Osteoblast (primary cell): ENCODE measurements around the gene ZNF8. TPM values are rescaled to one million over a fixed set of nuclear protein-coding genes. Genes with fewer than 3 reads are reported as not detected.

Experiments used
- DNase-seq: peaks from one replicate; pipeline ENCODE4 v3.0.0; 2011; ENCODE audit warnings: low spot score, mixed read lengths; ENCODE audit not compliant: insufficient read length; ENCODE audit errors: missing footprints
- H2AFZ ChIP-seq: 2 replicates; pipeline ENCODE4 v1.6.0; 2011; ENCODE audit warnings: mild to moderate bottlenecking, low read length
- H3K27ac ChIP-seq: 2 replicates; pipeline ENCODE4 v1.5.1; 2011; ENCODE audit warnings: mild to moderate bottlenecking, low read depth, low read length, moderate library complexity
- H3K27me3 ChIP-seq: 2 replicates; pipeline ENCODE4 v1.6.0; 2012; ENCODE audit warnings: mild to moderate bottlenecking, control low read depth, inconsistent platforms, low read length, moderate library complexity; ENCODE audit not compliant: insufficient read depth
- H3K36me3 ChIP-seq: 2 replicates; pipeline ENCODE4 v1.5.1; 2011; ENCODE audit warnings: mild to moderate bottlenecking, low read length, control low read depth, moderate library complexity; ENCODE audit not compliant: insufficient read depth
- H3K4me1 ChIP-seq: 2 replicates; pipeline ENCODE4 v1.5.1; 2011; ENCODE audit warnings: mild to moderate bottlenecking, low read length, control low read depth, moderate library complexity; ENCODE audit not compliant: insufficient read depth
- H3K4me2 ChIP-seq: 2 replicates; pipeline ENCODE4 v1.6.0; 2011; ENCODE audit warnings: mild to moderate bottlenecking, low read length; ENCODE audit not compliant: insufficient read depth
- H3K4me3 ChIP-seq: fragments of 200-600 bp; sonication (generic); 3 replicates; pipeline ENCODE4 v1.5.1; 2012; ENCODE audit warnings: mild to moderate bottlenecking, low read length, inconsistent platforms; ENCODE audit not compliant: insufficient read depth
- H3K79me2 ChIP-seq: 2 replicates; pipeline ENCODE4 v1.6.0; 2012; ENCODE audit warnings: mild to moderate bottlenecking, low read length, control low read depth, inconsistent platforms; ENCODE audit not compliant: insufficient read depth
- H3K9me3 ChIP-seq: 2 replicates; pipeline ENCODE4 v1.5.1; 2011; ENCODE audit warnings: low read depth, low read length, control low read depth
- H4K20me1 ChIP-seq: 2 replicates; pipeline ENCODE4 v1.6.0; 2012; ENCODE audit warnings: mild to moderate bottlenecking, low read length, control low read depth; ENCODE audit not compliant: insufficient read depth
- total RNA-seq: library from RNA; depleted of rRNA; stranded (reverse); fragments of >200 nt; gene quantifications from 2 replicates; pipeline ENCODE4 v1.2.3, GENCODE V29; 2012
- TF ChIP-seq, protein P1 (sequence below): IDR thresholded peaks from 2 replicates; pipeline ENCODE4 v1.5.1; 2011; ENCODE audit warnings: mild to moderate bottlenecking, low read depth, low read length, moderate library complexity; ENCODE audit errors: extremely low read depth

ZNF8 gene
- total RNA-seq, 1 donor: 8.7 TPM

DNA sequence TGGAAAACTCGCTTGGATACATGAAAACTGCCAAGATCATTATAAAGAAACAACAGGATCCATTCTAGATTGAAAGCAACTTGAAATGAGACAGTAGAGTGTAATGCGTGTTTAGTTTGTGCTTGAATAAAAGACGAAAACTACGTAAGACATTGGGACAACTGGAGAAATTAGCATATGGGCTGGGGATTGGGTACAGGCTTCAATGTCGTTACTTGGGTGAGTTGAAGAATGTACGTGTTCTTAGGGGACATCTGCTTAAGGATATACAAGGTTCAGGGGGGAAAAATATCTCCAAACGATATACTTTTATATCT, 26.0 kb downstream of the ZNF8 start:
- H3K4me3 ChIP-seq: peak overlapping the region; percentile 96
- TF ChIP-seq, protein P1, sequence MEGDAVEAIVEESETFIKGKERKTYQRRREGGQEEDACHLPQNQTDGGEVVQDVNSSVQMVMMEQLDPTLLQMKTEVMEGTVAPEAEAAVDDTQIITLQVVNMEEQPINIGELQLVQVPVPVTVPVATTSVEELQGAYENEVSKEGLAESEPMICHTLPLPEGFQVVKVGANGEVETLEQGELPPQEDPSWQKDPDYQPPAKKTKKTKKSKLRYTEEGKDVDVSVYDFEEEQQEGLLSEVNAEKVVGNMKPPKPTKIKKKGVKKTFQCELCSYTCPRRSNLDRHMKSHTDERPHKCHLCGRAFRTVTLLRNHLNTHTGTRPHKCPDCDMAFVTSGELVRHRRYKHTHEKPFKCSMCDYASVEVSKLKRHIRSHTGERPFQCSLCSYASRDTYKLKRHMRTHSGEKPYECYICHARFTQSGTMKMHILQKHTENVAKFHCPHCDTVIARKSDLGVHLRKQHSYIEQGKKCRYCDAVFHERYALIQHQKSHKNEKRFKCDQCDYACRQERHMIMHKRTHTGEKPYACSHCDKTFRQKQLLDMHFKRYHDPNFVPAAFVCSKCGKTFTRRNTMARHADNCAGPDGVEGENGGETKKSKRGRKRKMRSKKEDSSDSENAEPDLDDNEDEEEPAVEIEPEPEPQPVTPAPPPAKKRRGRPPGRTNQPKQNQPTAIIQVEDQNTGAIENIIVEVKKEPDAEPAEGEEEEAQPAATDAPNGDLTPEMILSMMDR: no peak
- H3K9me3 ChIP-seq: no peaks in the 10 kb centered on the region
- no peaks in the 10 kb centered on the region for H3K27me3 ChIP-seq
- peaks cover 52% of the 10 kb centered on the region for H3K79me2 ChIP-seq
- H3K27ac ChIP-seq: peak overlapping the region; percentile 94
- H2AFZ ChIP-seq: peak overlapping the region; percentile 72
- H4K20me1 ChIP-seq: peaks cover 13% of the 10 kb centered on the region
- H3K4me1 ChIP-seq: peaks cover 14% of the 10 kb centered on the region
- peak overlapping the region; percentile 82 for H3K4me2 ChIP-seq
- H3K36me3 ChIP-seq: peaks cover 40% of the 10 kb centered on the region
- no peak for DNase-seq

DNA sequence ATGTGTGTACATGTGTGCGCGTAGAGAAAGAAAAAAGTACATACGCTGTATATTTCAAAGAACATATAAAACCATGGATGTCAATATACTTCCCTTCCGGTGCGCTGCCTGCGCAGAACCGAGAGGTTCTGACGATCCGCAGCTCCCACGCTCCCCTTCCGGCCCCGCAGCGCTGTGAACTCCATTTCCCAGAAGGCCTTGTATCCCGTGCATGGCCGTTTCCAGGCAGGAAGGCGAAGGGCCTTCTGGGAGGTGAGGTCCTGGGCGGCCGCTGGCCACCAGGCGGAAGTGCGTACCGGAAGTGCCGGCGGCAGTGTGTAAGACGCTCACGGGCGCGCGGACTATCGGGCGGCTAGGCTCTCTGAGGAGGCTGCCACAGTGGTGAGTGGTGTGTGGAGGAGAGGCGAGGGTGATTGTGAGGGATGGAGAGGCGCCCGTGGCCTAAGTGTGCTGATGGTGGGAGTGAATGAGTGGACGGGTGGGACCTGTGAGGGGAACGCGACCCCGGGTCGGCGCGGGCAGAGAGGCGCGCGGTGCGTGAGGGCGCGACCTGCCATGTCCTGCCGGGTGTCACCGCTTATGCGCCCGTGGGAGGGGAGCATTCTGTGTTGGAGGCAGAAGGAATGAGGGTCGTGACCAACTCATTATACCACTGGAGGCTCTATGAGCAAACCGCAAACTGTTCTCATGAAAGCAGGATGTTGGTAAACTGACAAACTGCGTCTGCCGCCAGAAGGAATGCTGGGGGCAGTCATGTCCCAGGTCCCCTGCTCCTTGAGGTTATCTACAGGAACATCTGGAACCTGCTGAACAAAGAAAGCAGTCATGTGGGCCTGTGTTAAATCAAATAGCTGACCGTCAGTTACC, 26.5 kb downstream of the ZNF8 start, which contains the start of gene ERVK3-1:
TSS of gene ERVK3-1 (plus strand) at position 313 of the 867 bp plus-strand sequence. CDS start 6,792 bp downstream, outside the sequence.
- peak; percentile 98 for DNase-seq
- Histone ChIP-seq H3K4me1 (peaks cover 14% of the 10 kb centered on the region), H3K27ac (peak within 1 kb of the TSS; percentile 94), H3K36me3 (peaks cover 38% of the 10 kb centered on the region), H2AFZ (peak within 1 kb of the TSS; percentile 94), H3K9me3 (no peaks in the 10 kb centered on the region), H3K27me3 (no peaks in the 10 kb centered on the region), H3K4me2 (peak within 1 kb of the TSS; percentile 82), H3K79me2 (peaks cover 49% of the 10 kb centered on the region), H4K20me1 (peaks cover 13% of the 10 kb centered on the region), H3K4me3 (peak within 1 kb of the TSS; percentile 96)
- TF ChIP-seq, protein P1: no peak

DNA sequence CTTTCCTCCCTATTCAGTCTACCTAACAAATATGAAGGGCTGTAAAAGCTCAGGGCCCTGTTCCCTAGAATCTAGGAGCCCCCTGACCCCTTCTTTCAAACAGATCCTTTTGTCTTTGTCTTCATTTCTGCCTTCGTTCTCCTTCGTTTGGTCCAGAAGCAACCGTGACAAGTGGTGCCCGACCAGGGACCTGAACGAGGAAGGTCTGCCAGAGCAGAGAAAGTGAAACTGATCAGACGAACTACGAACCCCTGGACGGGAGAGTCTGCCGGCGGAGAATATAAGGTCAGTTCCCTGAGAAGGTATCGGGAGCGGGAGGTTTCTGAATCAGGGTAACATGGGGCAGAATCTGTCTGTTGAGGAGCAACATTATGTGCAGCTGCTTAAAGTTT, 27.2 kb downstream of the ZNF8 start:
- DNase-seq: no peak

DNA sequence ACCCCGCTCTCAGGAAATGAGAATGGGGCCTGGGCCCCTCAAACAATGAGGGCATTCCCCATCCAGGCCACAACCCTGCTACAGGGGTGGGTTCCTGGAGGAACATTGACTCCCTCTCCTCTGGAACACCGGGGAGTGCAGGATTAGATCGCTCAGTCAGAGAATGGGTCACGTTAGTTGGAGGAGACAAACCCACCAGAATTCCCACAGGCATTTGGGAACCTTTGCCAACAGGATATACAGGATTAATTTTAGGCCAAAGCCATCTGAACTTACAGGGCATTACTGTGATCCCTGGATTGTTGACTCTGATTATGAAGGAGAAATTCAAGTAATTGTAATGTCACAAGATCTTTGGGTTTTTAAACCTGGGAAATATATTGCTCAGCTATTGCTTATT, 29.0 kb downstream of the ZNF8 start:
- Histone ChIP-seq H3K36me3 (peaks cover 41% of the 10 kb centered on the region), H3K9me3 (no peaks in the 10 kb centered on the region), H3K4me1 (peaks cover 14% of the 10 kb centered on the region), H3K79me2 (peaks cover 41% of the 10 kb centered on the region), H3K4me3 (no peak overlapping the region), H3K27me3 (no peaks in the 10 kb centered on the region), H4K20me1 (peaks cover 24% of the 10 kb centered on the region), H3K4me2 (no peak overlapping the region), H3K27ac (no peak overlapping the region), H2AFZ (no peak overlapping the region)
- no peak for DNase-seq
- TF ChIP-seq, protein P1: no peak

More for the DNA sequence above, 27.2 kb downstream of the ZNF8 start:
- Histone ChIP-seq H3K4me2 (peak overlapping the region; percentile 82), H3K9me3 (no peaks in the 10 kb centered on the region), H3K27ac (peak overlapping the region; percentile 94), H3K36me3 (peaks cover 32% of the 10 kb centered on the region), H3K4me3 (peak overlapping the region; percentile 96), H3K79me2 (peaks cover 44% of the 10 kb centered on the region), H2AFZ (peak overlapping the region; percentile 94), H4K20me1 (peaks cover 11% of the 10 kb centered on the region), H3K4me1 (peaks cover 14% of the 10 kb centered on the region), H3K27me3 (no peaks in the 10 kb centered on the region)
- TF ChIP-seq, protein P1: no peak
